HG03196 (cell line): ENCODE measurements around the gene TMEM178B.

Source experiments
- ATAC-seq: cut with Tn5 transposase; IDR thresholded peaks from one replicate; pipeline ENCODE4 v1.9.1; 2021; ENCODE audit not compliant: unreplicated experiment

TMEM178B gene

GRCh38 chr7:141262101-141263090 is 188.5 kb downstream of the TMEM178B start:
- ATAC-seq: no peak

DNA sequence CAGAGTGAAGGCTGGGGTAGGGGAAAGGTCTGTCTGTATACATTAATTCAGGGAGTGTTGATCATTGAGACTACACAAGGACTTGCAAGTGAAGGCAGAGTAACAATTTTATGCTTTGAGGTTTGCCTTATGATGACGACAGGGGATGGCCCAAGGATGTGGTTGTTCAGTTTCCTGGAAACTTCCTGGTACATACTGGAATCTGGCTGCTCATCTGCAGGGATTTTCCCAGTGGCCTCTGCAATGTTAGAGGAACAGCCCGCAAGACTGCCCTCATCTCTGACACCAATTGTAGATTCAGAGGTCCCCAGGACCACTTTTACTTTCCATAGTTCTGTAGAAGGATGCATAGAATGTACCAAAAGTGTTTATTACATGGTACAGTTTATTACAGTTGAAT is 189.6 kb downstream of the TMEM178B start:
- ATAC-seq: no peak

GRCh38 chr7:141263983-141264382 is 190.1 kb downstream of the TMEM178B start:
- no peak for ATAC-seq

DNA sequence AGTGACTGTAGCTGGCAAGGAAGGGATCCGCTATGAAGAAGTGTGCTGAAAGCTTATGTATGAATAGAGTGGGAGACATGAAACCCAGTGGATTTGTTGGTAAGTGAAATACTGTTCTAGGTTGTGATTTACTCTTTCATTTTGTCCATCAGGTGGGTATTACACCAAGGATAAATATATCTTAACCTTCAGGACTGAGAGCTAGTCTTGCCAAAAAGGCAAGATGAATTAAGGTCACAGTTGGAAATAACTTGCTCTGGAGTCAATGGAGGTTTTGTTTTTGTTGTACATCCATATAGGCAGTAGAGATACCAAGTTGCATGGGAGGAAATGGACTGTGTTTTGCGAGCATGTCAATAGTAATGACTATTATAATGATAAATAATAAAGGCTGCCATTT is 190.6 kb downstream of the TMEM178B start:
- ATAC-seq: no peak

DNA sequence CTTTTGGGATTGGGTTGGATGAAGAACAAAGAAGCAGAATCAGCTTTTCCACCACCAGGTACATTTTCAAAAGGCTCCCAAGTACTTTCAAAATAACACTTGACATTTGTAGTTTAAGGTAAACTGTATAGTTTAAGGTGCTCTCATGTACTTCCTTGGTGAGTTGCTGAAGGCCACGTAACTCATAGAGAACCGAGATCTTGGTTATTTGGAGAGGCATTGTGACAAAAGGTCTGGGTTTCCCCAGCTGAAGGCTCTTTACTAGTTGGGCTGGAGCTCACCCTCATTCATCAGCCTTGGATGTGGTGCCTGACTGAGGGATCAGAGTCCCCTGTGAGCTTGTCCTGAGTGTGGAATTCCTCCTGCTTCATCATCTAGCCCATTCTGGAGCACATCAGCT is 191.8 kb downstream of the TMEM178B start:
- no peak for ATAC-seq

DNA sequence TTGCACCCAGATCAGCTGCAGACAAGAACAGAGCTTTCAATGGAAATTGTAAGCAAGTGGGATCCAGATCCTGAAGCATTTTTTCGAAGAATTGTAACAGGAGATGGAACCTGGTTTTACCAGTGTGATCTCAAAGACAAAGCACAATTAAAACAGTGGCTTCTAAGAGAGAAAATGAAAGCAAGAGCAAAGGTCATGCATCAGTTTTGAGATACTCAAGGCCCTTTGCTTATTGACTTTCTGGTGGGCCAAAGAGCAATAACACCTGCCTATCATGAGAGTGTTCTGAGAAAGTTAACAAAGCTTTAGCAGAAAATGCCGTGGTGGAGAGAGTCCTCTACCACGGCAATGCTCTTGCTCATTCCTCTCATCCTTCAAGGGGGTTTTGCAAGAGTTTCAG is 194.8 kb downstream of the TMEM178B start:
- no peak for ATAC-seq

DNA sequence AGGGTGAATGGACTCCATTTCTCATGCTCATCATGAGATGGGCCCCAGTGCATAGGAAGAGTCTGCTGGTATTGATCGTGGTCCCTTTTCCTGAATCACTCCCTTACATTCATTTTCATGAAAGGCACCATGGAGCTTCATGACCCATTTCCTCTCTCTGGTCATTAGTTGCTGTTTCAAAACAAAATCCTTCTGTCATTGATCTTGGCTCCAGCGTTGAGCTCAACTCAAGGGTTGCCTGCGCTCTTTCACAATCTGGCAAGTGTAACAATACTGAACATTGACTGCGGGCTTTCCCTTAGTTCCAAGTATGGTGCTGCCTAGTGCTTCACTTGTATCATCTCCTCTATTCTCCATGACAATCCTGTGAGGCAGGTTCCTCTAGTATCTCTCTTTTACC is 197.6 kb downstream of the TMEM178B start:
- no peak for ATAC-seq

DNA sequence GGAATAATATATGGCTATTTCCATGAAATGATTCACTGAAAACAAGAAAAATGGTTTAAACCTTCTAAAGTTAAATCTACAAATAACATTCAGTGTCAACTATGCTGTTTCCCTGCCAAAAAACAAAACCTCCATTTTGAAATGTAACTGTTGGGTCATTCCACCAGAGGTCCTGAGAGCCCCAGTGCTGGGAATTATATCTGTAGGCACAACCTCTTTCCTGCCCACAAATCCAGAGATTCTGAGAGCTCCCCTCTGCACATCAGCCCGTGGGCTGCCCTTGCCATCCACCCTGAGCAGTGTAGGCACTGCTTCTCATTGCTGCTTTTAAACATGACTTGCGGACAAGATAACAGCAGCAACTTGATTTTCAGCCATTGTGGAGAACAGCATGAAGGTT is 198.6 kb downstream of the TMEM178B start:
- ATAC-seq: no peak

DNA sequence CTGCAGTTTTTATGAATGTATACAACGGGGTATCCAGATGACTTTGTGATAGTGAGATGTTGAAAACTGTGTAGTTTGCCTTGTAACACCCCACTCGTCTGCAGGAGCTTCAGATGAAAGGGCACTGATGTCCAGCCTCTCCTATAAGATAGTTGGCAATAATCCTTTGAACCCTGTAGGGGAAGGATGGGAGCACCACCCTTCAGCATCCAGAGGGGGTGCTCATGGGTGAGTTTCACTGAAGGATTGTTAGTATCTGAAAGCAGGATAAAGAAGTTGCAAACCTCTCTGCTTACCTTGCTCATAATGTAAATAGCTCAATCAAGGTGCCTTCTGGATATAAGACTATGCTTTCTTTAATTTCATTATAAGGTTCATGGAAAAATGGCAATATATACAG is 201.5 kb downstream of the TMEM178B start:
- no peak for ATAC-seq

GRCh38 chr7:141276031-141276430 is 202.2 kb downstream of the TMEM178B start:
- no peak for ATAC-seq

DNA sequence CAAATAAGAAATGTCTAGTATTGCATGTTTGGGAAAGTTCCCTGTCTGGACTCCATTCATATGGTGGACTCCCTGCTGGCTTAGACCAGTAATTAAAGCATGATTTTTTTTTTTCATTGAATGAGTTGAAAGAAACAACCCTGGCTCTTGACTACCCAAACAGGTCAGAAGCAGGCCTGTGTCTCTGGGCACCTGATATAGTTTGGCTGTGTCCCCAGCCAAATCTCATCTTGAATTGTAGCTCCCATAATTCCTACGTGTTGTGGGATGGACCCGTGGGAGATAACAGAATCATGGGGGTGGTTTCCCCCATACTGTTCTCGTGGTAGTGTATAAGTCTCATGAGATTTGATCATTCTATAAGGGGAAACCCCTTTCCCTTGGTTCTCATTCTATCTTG is 206.2 kb downstream of the TMEM178B start:
- ATAC-seq: no peak

- ATAC-seq: no peak
Measured at GRCh38 chr7:141281311-141281710, 207.4 kb downstream of the TMEM178B start.

DNA sequence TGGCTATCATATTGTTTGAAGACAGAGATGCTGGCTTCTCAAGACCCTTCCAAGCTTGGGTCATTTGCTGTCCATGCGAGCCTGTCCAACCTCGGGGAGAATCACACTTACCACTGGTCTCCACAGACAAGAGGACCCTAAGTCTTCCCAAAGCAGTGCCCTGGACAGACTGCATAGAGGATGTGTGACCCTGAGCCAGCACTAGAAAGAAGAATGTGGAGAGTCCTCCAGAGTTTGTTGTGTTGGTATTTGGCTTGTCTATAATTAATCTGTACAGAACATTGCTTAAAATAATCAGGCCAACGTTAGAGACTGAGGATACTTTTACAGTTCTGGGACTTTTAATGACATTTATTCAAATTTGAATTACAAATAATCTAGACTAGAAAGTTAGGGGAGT is 212.7 kb downstream of the TMEM178B start:
- no peak for ATAC-seq

- no peak for ATAC-seq
Measured at GRCh38 chr7:141287936-141288335, 214.1 kb downstream of the TMEM178B start.

DNA sequence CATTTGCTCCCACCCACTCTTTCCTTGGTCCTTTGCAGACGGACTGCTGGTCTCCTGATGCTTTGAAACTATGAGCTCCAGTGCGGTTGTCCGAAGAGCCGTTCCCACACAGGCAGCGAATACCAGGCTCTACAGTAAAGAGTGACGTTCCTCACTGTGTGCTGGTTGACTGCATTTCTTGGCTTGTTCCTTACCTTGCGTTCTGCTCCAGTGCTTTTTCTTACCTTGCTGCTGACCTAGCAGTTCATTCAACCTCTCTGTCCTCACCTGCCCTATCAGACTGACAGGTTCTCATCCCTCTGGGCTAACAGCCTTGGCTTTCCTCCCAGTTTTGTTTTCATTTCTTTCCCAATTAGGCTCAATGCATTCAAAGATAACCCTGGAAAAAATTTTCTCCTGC is 214.8 kb downstream of the TMEM178B start:
- no peak for ATAC-seq

- no peak for ATAC-seq
Measured at GRCh38 chr7:141290365-141290764, 216.5 kb downstream of the TMEM178B start.

GRCh38 chr7:141290973-141291372 is 217.1 kb downstream of the TMEM178B start:
- ATAC-seq: no peak

DNA sequence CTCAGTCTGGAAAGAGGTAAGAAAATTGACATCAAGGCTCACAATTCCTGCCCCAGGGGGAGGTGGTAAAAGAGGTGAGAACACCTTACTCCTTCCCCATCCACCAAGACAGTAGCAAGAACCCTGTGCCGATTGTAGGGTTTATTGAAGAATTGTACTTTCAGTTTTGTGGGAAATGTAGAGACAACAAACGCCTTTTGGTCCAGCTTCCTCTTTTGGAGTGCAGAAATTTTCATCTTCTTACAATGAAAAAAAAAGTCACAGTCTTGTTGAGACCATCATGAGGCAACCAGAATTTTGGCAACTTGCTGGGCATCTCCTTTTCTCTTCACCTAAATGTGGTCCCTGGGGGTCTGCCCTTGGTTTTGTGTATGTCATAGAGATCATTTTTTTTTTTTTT is 217.7 kb downstream of the TMEM178B start:
- no peak for ATAC-seq

DNA sequence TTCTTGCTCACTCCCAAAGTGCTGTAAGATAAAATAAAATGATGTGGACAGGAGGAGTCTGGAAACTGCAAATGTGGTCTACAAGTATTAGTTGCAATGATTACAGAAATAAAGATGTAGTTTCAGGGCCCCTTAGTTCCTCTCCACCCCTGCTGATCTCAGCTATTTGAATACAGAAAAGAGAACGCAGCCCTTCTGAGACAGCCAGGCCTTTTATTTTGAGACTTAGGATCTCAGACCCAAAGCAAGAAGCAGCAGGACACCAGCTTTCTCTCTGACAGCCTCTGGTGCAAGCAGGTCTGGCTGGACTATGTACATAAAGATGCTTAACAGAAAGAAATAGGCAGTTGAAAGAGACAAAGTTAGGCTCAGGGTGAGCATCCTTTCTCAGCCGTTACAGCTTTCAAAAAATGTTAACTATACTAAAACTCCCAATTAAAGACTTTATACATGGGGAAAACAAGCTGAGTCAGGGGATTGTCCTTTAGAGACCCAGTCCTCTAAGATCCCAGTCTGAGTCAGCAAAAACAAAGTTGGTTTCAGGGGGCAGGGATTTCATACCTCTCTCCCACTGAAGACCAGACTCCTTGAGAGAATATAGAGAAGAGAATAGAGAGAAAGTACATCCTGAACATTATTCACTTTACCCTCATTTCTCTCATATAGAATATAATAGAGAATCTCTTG is 220.4 kb downstream of the TMEM178B start:
- no peak for ATAC-seq

GRCh38 chr7:141295367-141295895 is 221.6 kb downstream of the TMEM178B start:
- ATAC-seq: no peak

- ATAC-seq: no peak
Measured at GRCh38 chr7:141300816-141301215, 227.0 kb downstream of the TMEM178B start.

- no peak for ATAC-seq
Measured at GRCh38 chr7:141301544-141301943, 227.7 kb downstream of the TMEM178B start.
